H1 (cell line): ENCODE results near the gene MMP24. TPM values are rescaled to one million over a fixed set of nuclear protein-coding genes. Genes with fewer than 3 reads are reported as not detected.

Experiments
- CTCF ChIA-PET: fragments of 300-600 bp; sonication (Branson Sonifier 250); formaldehyde crosslinking; loops from one replicate; lab custom pipeline; 2021; ENCODE audit not compliant: partially characterized antibody; lab: Charles Lee
- POLR2A ChIA-PET: fragments of 300-600 bp; sonication (Branson Sonifier 250); formaldehyde crosslinking; loops from one replicate; lab custom pipeline; 2021; ENCODE audit warnings: inconsistent platforms; ENCODE audit not compliant: partially characterized antibody; lab: Charles Lee
- DNase-seq, 2 experiments: peaks; one replicate each; pipeline versions ENCODE4 v3.0.0 to v3.0.0-alpha.2; 2010 to 2022; ENCODE audit warnings: low spot score in 2 of 2, low read depth in 1 of 2, mixed read lengths in 1 of 2
- FAIRE-seq: peaks from 2 replicates; lab custom pipeline; 2011; peaks lifted over from hg19 to GRCh38; lab: Jason Lieb, UNC
- H2AFZ ChIP-seq: 2 replicates; pipeline ENCODE4 v1.8.1; 2012; ENCODE audit warnings: low read length, inconsistent platforms
- H2AK5ac ChIP-seq: 2 replicates; pipeline ENCODE4 v1.6.1; 2013; ENCODE audit warnings: low read depth, low read length
- H2BK120ac ChIP-seq: replicated peaks from 2 replicates; pipeline ENCODE3; 2013; ENCODE audit warnings: low read depth, low read length, inconsistent platforms
- H2BK12ac ChIP-seq: 2 replicates; pipeline ENCODE4 v1.6.1; 2013; ENCODE audit warnings: low read depth, low read length
- H2BK15ac ChIP-seq: 2 replicates; pipeline ENCODE4 v1.6.1; 2013; ENCODE audit warnings: low read length
- H2BK20ac ChIP-seq: 2 replicates; pipeline ENCODE4 v1.6.1; 2013; ENCODE audit warnings: low read length
- H2BK5ac ChIP-seq: 2 replicates; pipeline ENCODE4 v1.6.1; 2013; ENCODE audit warnings: low read depth, low read length
- H3K14ac ChIP-seq: 2 replicates; pipeline ENCODE4 v1.6.1; 2013; ENCODE audit warnings: inconsistent platforms; ENCODE audit not compliant: insufficient read length
- H3K18ac ChIP-seq: 2 replicates; pipeline ENCODE4 v1.6.1; 2013; ENCODE audit warnings: low read length; ENCODE audit errors: extremely low read depth
- H3K23ac ChIP-seq: 2 replicates; pipeline ENCODE4 v1.6.1; 2013; ENCODE audit warnings: inconsistent platforms; ENCODE audit not compliant: insufficient read length
- H3K23me2 ChIP-seq: 2 replicates; pipeline ENCODE4 v1.6.1; 2013; ENCODE audit warnings: low read depth, low read length
- H3K27ac ChIP-seq: 2 replicates; pipeline ENCODE4 v1.6.1; 2011; ENCODE audit warnings: low read depth, low read length, inconsistent platforms
- H3K27me3 ChIP-seq, 4 experiments: replicated peaks in 1 of 4; 1 replicate in 1 of 4; 2 replicates in 3 of 4; pipeline versions ENCODE4 v1.6.1 to v1.8.1; 2011 to 2013; ENCODE audit warnings: low read length in 3 of 4, mild to moderate bottlenecking in 3 of 4, inconsistent platforms in 2 of 4, mixed read lengths in 2 of 4, moderate library complexity in 1 of 4; ENCODE audit not compliant: control insufficient read depth in 3 of 4, insufficient read depth in 3 of 4; ENCODE audit errors: extremely low read depth in 1 of 4
- H3K36me3 ChIP-seq, 4 experiments: 2 replicates each; pipeline versions ENCODE4 v1.6.1 to v1.8.1; 2011 to 2013; ENCODE audit warnings: mild to moderate bottlenecking in 4 of 4, low read length in 3 of 4, moderate library complexity in 2 of 4, control low read depth in 1 of 4, inconsistent platforms in 1 of 4; ENCODE audit not compliant: insufficient read depth in 4 of 4, control insufficient read depth in 2 of 4
- H3K4ac ChIP-seq: replicated peaks from 2 replicates; pipeline ENCODE3; 2013; ENCODE audit warnings: low read length, low read depth, mixed read lengths, inconsistent platforms; ENCODE audit not compliant: insufficient read length
- H3K4me1 ChIP-seq, 4 experiments: replicated peaks in 1 of 4; 1 replicate in 1 of 4; 2 replicates in 3 of 4; pipeline versions ENCODE4 v1.6.1 to v1.8.1; 2011 to 2013; ENCODE audit warnings: low read length in 3 of 4, inconsistent platforms in 2 of 4, mixed read lengths in 1 of 4; ENCODE audit not compliant: insufficient read depth in 4 of 4, control insufficient read depth in 3 of 4
- H3K4me2 ChIP-seq, 2 experiments: 2 replicates each; pipeline versions ENCODE4 v1.6.1 to v1.8.1; 2011 to 2013; ENCODE audit warnings: low read depth in 2 of 2, low read length in 2 of 2, control low read depth in 1 of 2, inconsistent platforms in 1 of 2, mild to moderate bottlenecking in 1 of 2; ENCODE audit not compliant: insufficient read depth in 1 of 2
- H3K4me3 ChIP-seq, 4 experiments: fragments of 200-600, 300-600 bp in 1 of 4; sonication (generic), shearing (Covaris generic), sonication (Bioruptor Twin) in 1 of 4; 2 replicates each; pipeline versions ENCODE4 v1.5.1 to v1.8.1; 2011 to 2016; ENCODE audit warnings: low read length in 4 of 4, low read depth in 3 of 4, control low read depth in 2 of 4, inconsistent platforms in 2 of 4, mild to moderate bottlenecking in 2 of 4, mixed read lengths in 1 of 4, moderate library complexity in 1 of 4; ENCODE audit not compliant: insufficient read depth in 2 of 4; ENCODE audit errors: extremely low read depth in 1 of 4
- H3K56ac ChIP-seq: replicated peaks from 2 replicates; pipeline ENCODE3; 2013; ENCODE audit warnings: low read depth, mild to moderate bottlenecking, mixed read lengths, low read length, inconsistent platforms; ENCODE audit not compliant: insufficient read length
- H3K79me1 ChIP-seq: 2 replicates; pipeline ENCODE4 v1.6.1; 2013; ENCODE audit warnings: low read depth, low read length, control low read depth
- H3K79me2 ChIP-seq, 2 experiments: 2 replicates each; pipeline versions ENCODE4 v1.6.1 to v1.8.1; 2012 to 2013; ENCODE audit warnings: low read length in 2 of 2, mild to moderate bottlenecking in 2 of 2, inconsistent platforms in 1 of 2; ENCODE audit not compliant: insufficient read depth in 2 of 2, control insufficient read depth in 1 of 2
- H3K9ac ChIP-seq, 4 experiments: replicated peaks in 1 of 4; 1 replicate in 1 of 4; 2 replicates in 3 of 4; pipeline versions ENCODE4 v1.6.1 to v1.8.1; 2011 to 2013; ENCODE audit warnings: low read depth in 3 of 4, low read length in 3 of 4, control low read depth in 2 of 4, mild to moderate bottlenecking in 2 of 4, moderate library complexity in 2 of 4, inconsistent platforms in 1 of 4; ENCODE audit errors: extremely low read depth in 1 of 4
- H3K9me3 ChIP-seq, 2 experiments: 2 replicates each; pipeline versions ENCODE4 v1.6.1 to v1.8.1; 2012 to 2013; ENCODE audit warnings: mild to moderate bottlenecking in 2 of 2, moderate library complexity in 2 of 2, control low read depth in 1 of 2, inconsistent platforms in 1 of 2, low read depth in 1 of 2, low read length in 1 of 2, mixed read lengths in 1 of 2; ENCODE audit not compliant: insufficient read depth in 2 of 2
- H4K20me1 ChIP-seq, 2 experiments: replicated peaks in 1 of 2; 2 replicates each; pipeline versions ENCODE3 to v1.8.1; 2011 to 2013; ENCODE audit warnings: inconsistent platforms in 2 of 2, low read length in 2 of 2, mild to moderate bottlenecking in 1 of 2; ENCODE audit not compliant: insufficient read depth in 2 of 2, control insufficient read depth in 1 of 2
- H4K5ac ChIP-seq: 2 replicates; pipeline ENCODE4 v1.6.1; 2013; ENCODE audit warnings: low read length, low read depth, mixed read lengths, inconsistent platforms; ENCODE audit not compliant: insufficient read length
- H4K8ac ChIP-seq: 2 replicates; pipeline ENCODE4 v1.8.0; 2013; ENCODE audit warnings: mild to moderate bottlenecking, moderate library complexity, low read length, inconsistent platforms; ENCODE audit not compliant: insufficient read depth; ENCODE audit errors: extremely low read depth
- H4K91ac ChIP-seq: replicated peaks from 2 replicates; pipeline ENCODE3; 2013; ENCODE audit warnings: low read length, mixed read lengths, inconsistent platforms; ENCODE audit not compliant: insufficient read length
- ASH2L ChIP-seq: fragments of 200-600, 300-600 bp; sonication (generic); IDR thresholded peaks from one replicate; pipeline ENCODE4 v1.7.1; 2017; ENCODE audit warnings: low read length
- CREB1 ChIP-seq: IDR thresholded peaks from 2 replicates; pipeline ENCODE4 v1.6.1; 2012; ENCODE audit warnings: inconsistent platforms
- POLR2AphosphoS5 ChIP-seq: IDR thresholded peaks from 2 replicates; pipeline ENCODE4 v1.6.1; 2011; ENCODE audit warnings: low read depth, low read length
- POU5F1 ChIP-seq: IDR thresholded peaks from 2 replicates; pipeline ENCODE4 v1.6.1; 2011; ENCODE audit warnings: low read depth, mild to moderate bottlenecking, low read length, moderate library complexity
- RXRA ChIP-seq: IDR thresholded peaks from 2 replicates; pipeline ENCODE4 v1.6.1; 2011; ENCODE audit warnings: low read depth, mild to moderate bottlenecking, low read length, moderate library complexity; ENCODE audit not compliant: insufficient read depth
- polyA plus RNA-seq, 7 experiments: library from polyadenylated mRNA; depleted of rRNA in 3 of 7; stranded (reverse) in 5 of 7; unstranded in 2 of 7; fragments of >200 nt in 5 of 7; fragments of 200-250 nt in 2 of 7; gene quantifications; 1 replicate in 5 of 7; 2 replicates in 1 of 7; 4 replicates in 1 of 7; pipeline versions ENCODE4 v1.2.1 to v1.2.3, GENCODE V29; 2011 to 2013; ENCODE audit warnings: missing spikeins in 2 of 7, mixed read lengths in 2 of 7
- total RNA-seq: library from RNA; stranded (reverse); fragmentation: NEBNext Ultra II Directional; extraction: Animal tissue kit (Norgen Biotek cat#: 25700); gene quantifications from 2 replicates; pipeline ENCODE4 v1.2.1, GENCODE V29; 2021
- TF ChIP-seq, protein P1 (sequence below): IDR thresholded peaks from 2 replicates; pipeline ENCODE4 v1.6.1; 2012; ENCODE audit warnings: low read length, inconsistent platforms

Gene MMP24
- total and polyA plus RNA-seq, 2 of the 8 experiments (the other 6 are each of a cell fraction or from before 2014, with no cell fraction given) = 18.8 to 21.4 TPM

DNA sequence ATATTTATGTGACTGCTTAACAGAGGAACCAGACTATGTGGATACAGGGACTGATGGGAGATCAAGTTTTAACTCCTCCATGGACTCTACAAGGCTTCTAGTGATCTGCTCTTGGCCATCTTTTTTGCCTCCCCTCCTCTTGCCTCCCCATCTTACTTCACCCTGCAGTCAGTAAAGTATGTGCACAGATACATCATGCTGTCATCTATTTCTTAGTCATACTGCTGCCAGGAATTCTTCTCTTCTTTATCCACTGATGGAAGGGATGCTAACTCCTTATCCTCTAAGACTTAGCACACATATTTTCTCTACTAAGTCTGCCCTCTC lies 93.3 kb downstream of the MMP24 start:
- H4K91ac ChIP-seq = no peak overlapping the region
- no peaks in the 10 kb centered on the region for H3K79me2 ChIP-seq
- H3K56ac ChIP-seq = no peak overlapping the region
- H3K4me3 ChIP-seq = no peak overlapping the region
- H4K20me1 ChIP-seq = peaks cover 1% of the 10 kb centered on the region in 2 experiments
- H3K23me2 ChIP-seq = no peaks in the 10 kb centered on the region
- H3K4me1 ChIP-seq = peaks cover 3 to 9% (median 3%) of the 10 kb centered on the region in 4 experiments; a peak in 6 of 7 replicates
- ChIA-PET POLR2A (interaction anchor here (1.2 kb wide), 1 partner anchor 35 kb away, joined by 3 read pairs; the partner anchor contains the start of gene EIF6), CTCF (interaction anchor here (0.6 to 7.3 kb wide), 5 partner anchors 10 to 113 kb away, joined by 3 to 106 read pairs (median 4); no protein-coding TSS in a partner anchor)
- no peak overlapping the region for H2BK15ac ChIP-seq
- H2BK120ac ChIP-seq = no peak overlapping the region
- no peak overlapping the region for H2BK12ac ChIP-seq
- no peaks in the 10 kb centered on the region for H3K36me3 ChIP-seq
- no peak overlapping the region for H3K4me2 ChIP-seq
- H3K9ac ChIP-seq = no peak overlapping the region
- H2BK5ac ChIP-seq = no peak overlapping the region
- H3K27me3 ChIP-seq = no peaks in the 10 kb centered on the region; a peak in 2 of 7 replicates
- H3K23ac ChIP-seq = no peak overlapping the region
- no peaks in the 10 kb centered on the region for H3K9me3 ChIP-seq
- no peak overlapping the region for H3K4ac ChIP-seq
- H3K18ac ChIP-seq = no peak overlapping the region
- no peak overlapping the region for H2AK5ac ChIP-seq
- H2AFZ ChIP-seq = no peak overlapping the region
- DNase-seq = no peak
- H2BK20ac ChIP-seq = no peak overlapping the region
- no peak overlapping the region for H3K27ac ChIP-seq
- no peak overlapping the region for H3K14ac ChIP-seq
- TF ChIP-seq POU5F1 = no peak
- TF ChIP-seq RXRA = no peak
- TF ChIP-seq POLR2AphosphoS5 = no peak
- TF ChIP-seq CREB1 = no peak
- TF ChIP-seq, protein P1, sequence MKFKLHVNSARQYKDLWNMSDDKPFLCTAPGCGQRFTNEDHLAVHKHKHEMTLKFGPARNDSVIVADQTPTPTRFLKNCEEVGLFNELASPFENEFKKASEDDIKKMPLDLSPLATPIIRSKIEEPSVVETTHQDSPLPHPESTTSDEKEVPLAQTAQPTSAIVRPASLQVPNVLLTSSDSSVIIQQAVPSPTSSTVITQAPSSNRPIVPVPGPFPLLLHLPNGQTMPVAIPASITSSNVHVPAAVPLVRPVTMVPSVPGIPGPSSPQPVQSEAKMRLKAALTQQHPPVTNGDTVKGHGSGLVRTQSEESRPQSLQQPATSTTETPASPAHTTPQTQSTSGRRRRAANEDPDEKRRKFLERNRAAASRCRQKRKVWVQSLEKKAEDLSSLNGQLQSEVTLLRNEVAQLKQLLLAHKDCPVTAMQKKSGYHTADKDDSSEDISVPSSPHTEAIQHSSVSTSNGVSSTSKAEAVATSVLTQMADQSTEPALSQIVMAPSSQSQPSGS = no peak
- no peak for TF ChIP-seq ASH2L
- FAIRE-seq = no peak
- H4K5ac ChIP-seq = no peak overlapping the region
- H4K8ac ChIP-seq = no peak overlapping the region
- H3K79me1 ChIP-seq = no peaks in the 10 kb centered on the region; the same call in 1 of the 2 replicates
